K562 (cell line): ENCODE measurements around the gene MIP. TPM values are rescaled to one million over a fixed set of nuclear protein-coding genes. Genes with fewer than 3 reads are reported as not detected.
A peak's percentile ranks its signal among the peaks of the same experiment; 100 is the strongest.
"Not testable (repeated sequence)": the region's sequence is repeated elsewhere in the genome, so short reads cannot be mapped to it uniquely, and the experiment has no call there.

Source experiments
- ATAC-seq: fragments of 200-7000 bp; cut with Tn5 transposase; 3 replicates; pipeline ENCODE4 v1.9.1; 2020; ENCODE audit warnings: moderate library complexity
- BruUV-seq: library from RNA; stranded (reverse); fragments of 400-500 nt; replicated peaks from 2 replicates; lab custom pipeline; 2021; lab: Mats Ljungman, UMichigan
- CTCF ChIA-PET: fragments of 300-600 bp; formaldehyde crosslinking; extraction: SDS; loops from one replicate; lab custom pipeline; 2021; ENCODE audit warnings: low intra/inter-chr PET ratio; lab: Yijun Ruan, JAX
- POLR2A ChIA-PET: fragments of 300-600, 350-650 bp; sonication (Branson Sonifier 250); formaldehyde crosslinking; extraction: SDS; loops from one replicate; lab custom pipeline; 2021; ENCODE audit warnings: antibody characterized with exemption, inconsistent platforms; lab: Yijun Ruan, JAX
- DNase-seq, 4 experiments: peaks; one replicate each; pipeline versions ENCODE4 v3.0.0 to v3.0.0-alpha.2; 2011 to 2018; ENCODE audit warnings: low spot score in 3 of 4, mixed read lengths in 3 of 4; ENCODE audit errors: extremely low read depth in 1 of 4
- FAIRE-seq: peaks from 2 replicates; lab custom pipeline; 2011; peaks lifted over from hg19 to GRCh38; lab: Jason Lieb, UNC
- H2AFZ ChIP-seq: 2 replicates; pipeline ENCODE4 v1.6.0; 2011; ENCODE audit warnings: low read depth, low read length, control low read depth, inconsistent platforms
- H3K27ac ChIP-seq: fragments of 200-600 bp; 3 replicates; pipeline ENCODE4 v1.8.0; 2011; ENCODE audit warnings: low read depth, mild to moderate bottlenecking, control low read depth, inconsistent platforms, low read length, moderate library complexity, mixed read lengths; ENCODE audit errors: extremely low read depth
- H3K27me3 ChIP-seq, 2 experiments: fragments of 300-600 bp in 1 of 2; 2 replicates in 1 of 2; 3 replicates in 1 of 2; pipeline versions ENCODE4 v1.6.0 to v1.8.0; 2011; ENCODE audit warnings: inconsistent platforms in 2 of 2, low read length in 2 of 2, mild to moderate bottlenecking in 1 of 2, mixed read lengths in 1 of 2, moderate library complexity in 1 of 2; ENCODE audit not compliant: control insufficient read depth in 2 of 2, insufficient read depth in 2 of 2
- H3K36me3 ChIP-seq: fragments of 300-600 bp; 3 replicates; pipeline ENCODE4 v1.8.0; 2011; ENCODE audit warnings: mild to moderate bottlenecking, low read length, inconsistent platforms; ENCODE audit not compliant: control insufficient read depth, insufficient read depth
- H3K4me1 ChIP-seq, 2 experiments: fragments of 200-600 bp in 1 of 2; replicated peaks in 1 of 2; 2 replicates in 1 of 2; 3 replicates in 1 of 2; pipeline versions ENCODE4 v1.5.1 to v1.8.0; 2011; ENCODE audit warnings: inconsistent platforms in 2 of 2, low read length in 2 of 2, mild to moderate bottlenecking in 1 of 2, mixed read lengths in 1 of 2, moderate library complexity in 1 of 2; ENCODE audit not compliant: control insufficient read depth in 2 of 2, insufficient read depth in 2 of 2
- H3K4me2 ChIP-seq: 2 replicates; pipeline ENCODE4 v1.6.1; 2011; ENCODE audit warnings: low read length, control low read depth, inconsistent platforms, mixed read lengths; ENCODE audit not compliant: insufficient read depth
- H3K4me3 ChIP-seq: fragments of 200-600 bp; sonication (generic), shearing (Covaris generic); 2 replicates; pipeline ENCODE4 v1.5.1; 2016; ENCODE audit warnings: control low read depth, inconsistent platforms
- H3K79me2 ChIP-seq: fragments of 200-600 bp; 3 replicates; pipeline ENCODE4 v1.8.0; 2011; ENCODE audit warnings: low read length, inconsistent platforms; ENCODE audit not compliant: control insufficient read depth, insufficient read depth
- H3K9ac ChIP-seq, 2 experiments: 2 replicates each; pipeline versions ENCODE4 v1.6.0 to v1.6.1; 2011; ENCODE audit warnings: low read depth in 2 of 2, low read length in 2 of 2, control low read depth in 1 of 2, inconsistent platforms in 1 of 2, mild to moderate bottlenecking in 1 of 2, mixed read lengths in 1 of 2; ENCODE audit not compliant: insufficient read depth in 1 of 2
- H3K9me1 ChIP-seq: one replicate; pipeline ENCODE4 v1.6.0; 2011; ENCODE audit warnings: inconsistent platforms, mild to moderate bottlenecking, low read length, moderate library complexity; ENCODE audit not compliant: control insufficient read depth, insufficient read depth
- H3K9me3 ChIP-seq: replicated peaks from 2 replicates; pipeline ENCODE4 v1.5.1; 2011; ENCODE audit warnings: low read depth, low read length, inconsistent platforms; ENCODE audit not compliant: control insufficient read depth, insufficient read depth
- H4K20me1 ChIP-seq: replicated peaks from 2 replicates; pipeline ENCODE4 v1.6.1; 2011; ENCODE audit warnings: low read length, inconsistent platforms, mixed read lengths; ENCODE audit not compliant: control insufficient read depth, insufficient read depth
- CBX3 ChIP-seq, 2 experiments: IDR thresholded peaks; 1 replicate in 1 of 2; 2 replicates in 1 of 2; pipeline ENCODE4 v1.6.1; 2012; ENCODE audit warnings: inconsistent platforms in 2 of 2, low read length in 2 of 2, borderline replicate concordance in 1 of 2, control low read depth in 1 of 2
- TRIM24 ChIP-seq, 2 experiments: fragments of 450-650 bp; IDR thresholded peaks; 2 replicates each; pipeline ENCODE4 v1.6.1; 2016
- TRIM28 ChIP-seq: fragments of 450-650 bp; IDR thresholded peaks from 2 replicates; pipeline ENCODE4 v1.6.1; 2017
- ZEB2 ChIP-seq: fragments of 450-650 bp; IDR thresholded peaks from 2 replicates; pipeline ENCODE4 v1.6.1; 2016
- ZNF280A ChIP-seq: fragments of 450-650 bp; IDR thresholded peaks from 2 replicates; pipeline ENCODE4 v1.6.1; 2018; ENCODE audit warnings: mild to moderate bottlenecking, low read depth; ENCODE audit not compliant: partially characterized antibody
- WGBS: fragments of 100-300 bp; shearing (Covaris generic); methylation state at CpG from one replicate; pipeline ENCODE4 v1.1.6; 2016; ENCODE audit warnings: low coverage, mixed read lengths; ENCODE audit not compliant: insufficient coverage; ENCODE audit errors: missing lambda C conversion rate; 5-methylcytosine and 5-hydroxymethylcytosine counted together
- in situ Hi-C: fragments of 300-500 bp; cut with MboI; formaldehyde crosslinking; loops from 4 replicates; pipeline ENCODE4 v1.15.0; 2018; ENCODE audit warnings: inconsistent platforms, mixed read lengths
- intact Hi-C: fragments of 100-400 bp; cut with micrococcal nuclease; formaldehyde crosslinking; loops from 2 replicates; pipeline ENCODE4 v1.14.2; 2022
- polyA plus RNA-seq, 8 experiments: library from polyadenylated mRNA; depleted of rRNA in 4 of 8; stranded (reverse) in 5 of 8; unstranded in 3 of 8; fragments of >200 nt; fragmentation: Nextera tagmentation in 2 of 8; fragmentation: Illumina TruSeq in 1 of 8; extraction: Ambion mirVana in 2 of 8; extraction: Trizol in 1 of 8; gene quantifications; 2 replicates each; pipeline versions ENCODE4 v1.2.1 to v1.2.3, GENCODE V29; 2011 to 2014; ENCODE audit warnings: inconsistent platforms in 1 of 8, missing spikeins in 1 of 8
- total RNA-seq, 7 experiments: library from RNA; depleted of rRNA in 6 of 7; stranded (reverse); fragments of >200 nt in 6 of 7; fragmentation: Illumina TruSeq in 2 of 7; extraction: Trizol in 2 of 7; gene quantifications; 2 replicates each; pipeline versions ENCODE4 v1.2.1 to v1.2.3, GENCODE V29; 2011 to 2021; ENCODE audit warnings: low replicate concordance in 1 of 7

The MIP gene
- total and polyA plus RNA-seq, 9 of the 15 experiments (the other 6 are each of a cell fraction or from before 2014, with no cell fraction given): 0.09 to 0.36 (median 0.19) TPM; not detected in 5

- CTCF ChIA-PET, H3K9ac ChIP-seq, FAIRE-seq, H3K4me3 ChIP-seq, POLR2A ChIA-PET, H3K9me3 ChIP-seq, H2AFZ ChIP-seq, BruUV-seq, ATAC-seq, intact Hi-C loops, in situ Hi-C loops, H3K4me2 ChIP-seq, H3K9me1 ChIP-seq, H3K27ac ChIP-seq, DNase-seq, H4K20me1 ChIP-seq, H3K27me3 ChIP-seq: not testable (repeated sequence)
- Histone ChIP-seq H3K4me1 (peaks cover 17 to 18% of the 10 kb centered on the region in 2 experiments), H3K36me3 (peaks cover 19% of the 10 kb centered on the region), H3K79me2 (peaks cover 73% of the 10 kb centered on the region)
- 19% methylated on average over 2 of the region's 2 CpGs for WGBS
- TF ChIP-seq CBX3 (IDR thresholded peaks at IDR 0.05; ENCODE audit: borderline replicate concordance in 1 of 2, low read length in 2 of 2) (peak in 1 of 2 experiments; percentile 46; a peak in 1 of 3 replicates), ZEB2 (peak; percentile 29; the same call in 1 of the 2 replicates), TRIM24 (IDR thresholded peaks at IDR 0.05) (peak; percentile 19 to 39; a peak in 2 of 4 replicates), ZNF280A (peak; percentile 83), TRIM28 (0 out of 2 replicates have a peak, but pooled peaks have one; percentile 75)
Measured at GRCh38 chr12:56443208-56443607, 11.2 kb downstream of the MIP start.
